Daoy (cell line): ENCODE results near the gene BMPER. TPM values are rescaled to one million over a fixed set of nuclear protein-coding genes. Genes with fewer than 3 reads are reported as not detected.

Experiments
- DNase-seq: peaks from one replicate; pipeline ENCODE4 v3.0.0-alpha.2; 2015; ENCODE audit warnings: low read depth
- total RNA-seq: library from RNA; depleted of rRNA; stranded (reverse); fragments of >200 nt; shearing (Covaris generic); gene quantifications from 2 replicates; pipeline ENCODE4 v1.2.3, GENCODE V29; 2014

Gene BMPER
- total RNA-seq, 1 experiment from 2014 or later: 1.6 TPM

GRCh38 chr7:34091321-34091917, 186.1 kb downstream of the BMPER start:
- DNase-seq: peak; percentile 73

DNA sequence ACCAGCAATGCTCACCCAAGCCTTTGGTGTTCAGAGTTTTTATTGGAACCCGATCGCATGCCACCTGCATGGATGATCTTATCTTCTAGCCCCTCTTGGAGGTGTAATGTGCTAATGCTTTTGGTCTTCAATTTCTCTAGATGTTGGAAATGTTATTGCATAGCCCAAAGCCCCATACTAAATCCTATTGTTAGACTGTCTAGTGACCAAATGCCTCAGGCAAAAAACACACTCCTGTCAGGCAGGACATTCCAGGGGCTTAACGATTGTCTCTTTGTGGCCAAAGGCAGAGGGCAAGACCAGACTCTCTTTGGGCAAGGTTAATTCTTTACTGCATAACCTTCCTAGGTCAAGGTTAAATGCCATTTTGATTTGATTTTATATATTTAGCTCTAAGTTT, 187.9 kb downstream of the BMPER start:
- no peak for DNase-seq

GRCh38 chr7:34096198-34096651, 190.9 kb downstream of the BMPER start:
- DNase-seq: peak; percentile 79

DNA sequence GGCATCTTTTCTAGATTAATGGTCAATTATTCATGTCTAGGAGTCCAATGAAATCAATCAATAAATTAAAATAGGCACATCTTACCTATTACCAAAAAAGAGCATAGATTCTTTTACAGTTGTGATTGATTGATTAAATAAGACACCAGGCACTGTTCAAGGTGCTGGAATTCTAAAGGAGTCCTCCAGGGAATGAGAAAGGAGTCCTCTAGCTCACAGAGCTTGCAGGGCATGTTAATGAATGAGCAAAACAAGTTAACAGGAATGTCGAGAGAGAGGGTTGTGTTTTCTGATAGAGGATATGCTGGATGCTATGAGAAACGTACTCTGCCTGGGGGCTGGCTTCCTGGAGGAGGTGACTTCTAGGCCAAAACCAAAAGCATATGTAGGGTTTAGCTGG, 191.4 kb downstream of the BMPER start:
- no peak for DNase-seq

GRCh38 chr7:34100661-34101060, 195.3 kb downstream of the BMPER start:
- no peak for DNase-seq

DNA sequence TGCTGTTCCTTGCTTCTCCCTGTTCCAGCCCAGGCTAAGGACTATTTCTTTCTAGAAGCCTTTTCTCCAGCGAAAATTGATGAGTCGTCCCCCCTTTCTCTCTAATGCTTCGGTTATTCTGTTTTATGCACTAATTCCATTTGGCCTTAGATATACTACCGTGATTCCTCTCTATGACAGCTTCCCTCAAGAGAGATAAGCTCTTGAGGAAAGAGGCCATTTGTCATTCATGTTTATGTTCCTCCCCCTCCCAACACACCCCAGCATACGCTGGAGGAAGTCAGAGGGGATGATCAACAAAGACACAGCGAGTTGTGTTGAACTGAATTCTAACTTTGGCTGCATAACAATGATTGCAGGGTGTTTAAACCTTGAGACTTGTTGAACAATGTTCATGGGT, 198.8 kb downstream of the BMPER start:
- no peak for DNase-seq

DNA sequence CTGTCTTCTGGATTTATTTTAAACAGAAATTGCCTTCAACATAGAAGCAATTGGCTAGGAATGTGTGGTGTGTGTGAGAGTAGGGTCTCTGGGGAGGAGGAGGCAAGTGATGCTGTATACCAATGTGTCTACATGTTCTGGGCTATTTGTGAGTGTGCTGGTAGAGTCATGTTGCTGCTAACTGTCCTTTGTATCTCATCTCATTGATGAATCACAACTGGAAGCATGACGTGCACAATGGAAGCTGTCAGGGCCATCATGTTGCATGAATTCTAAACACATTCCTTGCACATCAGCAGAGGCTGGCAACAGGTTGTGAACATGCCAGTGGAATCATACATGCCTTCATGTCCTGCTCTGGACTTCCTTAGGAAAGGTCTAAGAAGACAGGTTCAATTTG, 199.7 kb downstream of the BMPER start:
- no peak for DNase-seq

DNA sequence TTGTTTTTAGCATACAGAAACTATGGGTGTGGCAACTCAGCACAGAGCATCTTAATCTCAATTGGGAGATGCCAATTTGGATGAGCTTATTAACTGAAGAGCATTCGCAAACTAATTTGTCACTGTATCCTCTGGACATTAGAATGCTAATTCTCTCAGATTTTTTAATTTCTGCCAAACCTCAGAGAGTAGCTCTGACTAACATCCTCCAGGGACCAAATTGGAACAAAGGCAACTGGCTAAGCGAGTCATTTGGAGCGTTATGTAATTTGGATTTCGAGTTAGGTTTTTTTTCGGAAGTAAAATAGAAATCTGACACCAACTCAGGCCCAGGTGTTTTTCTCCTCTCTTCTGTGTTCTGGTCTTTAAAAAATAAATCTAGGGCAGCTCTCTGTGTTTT, 201.9 kb downstream of the BMPER start:
- DNase-seq: peak; percentile 59

GRCh38 chr7:34108165-34108564, 202.8 kb downstream of the BMPER start:
- no peak for DNase-seq

DNA sequence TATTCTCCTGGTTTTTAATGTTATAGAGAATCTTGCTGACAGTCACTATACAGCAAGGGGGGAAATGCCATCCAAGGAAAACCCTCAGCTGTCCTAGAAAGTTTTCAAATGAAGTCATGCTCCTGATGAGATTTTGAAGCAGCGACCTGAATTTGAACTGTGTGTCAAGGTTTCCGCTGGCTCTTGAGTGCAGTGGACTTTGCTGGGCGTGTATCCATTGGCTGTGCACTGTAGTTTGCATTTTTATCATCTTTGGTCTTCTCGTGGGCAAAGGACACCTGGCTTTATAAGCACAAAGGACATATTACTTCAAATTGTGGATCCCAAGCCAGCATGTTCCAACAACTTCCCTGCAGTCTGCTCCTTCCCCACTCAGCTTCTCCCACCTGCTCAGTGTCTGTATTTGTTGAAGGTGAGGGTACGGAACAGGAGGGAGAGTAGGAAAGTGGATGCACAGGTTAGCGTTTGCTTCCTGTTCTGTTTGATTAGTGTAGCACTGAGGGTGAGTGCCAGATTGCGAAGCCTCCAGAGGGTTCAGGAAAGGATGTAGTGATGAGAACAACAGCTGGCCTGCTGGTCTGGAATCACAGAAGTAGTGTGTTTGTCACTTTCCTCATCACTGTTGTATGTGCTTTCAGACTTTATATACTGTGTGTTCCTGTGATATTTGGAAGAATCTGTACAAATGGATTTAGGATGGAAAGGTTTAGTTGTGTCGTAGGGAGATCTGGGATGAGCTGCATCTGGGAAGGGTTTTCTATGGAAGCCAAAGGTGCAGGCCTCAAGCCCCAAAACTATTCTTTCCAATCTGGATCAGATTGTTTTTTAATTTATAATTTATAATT, 204.8 kb downstream of the BMPER start:
- no peak for DNase-seq

- DNase-seq: no peak
These were observed 205.7 kb downstream of the BMPER start for GRCh38 chr7:34111031-34111430.

DNA sequence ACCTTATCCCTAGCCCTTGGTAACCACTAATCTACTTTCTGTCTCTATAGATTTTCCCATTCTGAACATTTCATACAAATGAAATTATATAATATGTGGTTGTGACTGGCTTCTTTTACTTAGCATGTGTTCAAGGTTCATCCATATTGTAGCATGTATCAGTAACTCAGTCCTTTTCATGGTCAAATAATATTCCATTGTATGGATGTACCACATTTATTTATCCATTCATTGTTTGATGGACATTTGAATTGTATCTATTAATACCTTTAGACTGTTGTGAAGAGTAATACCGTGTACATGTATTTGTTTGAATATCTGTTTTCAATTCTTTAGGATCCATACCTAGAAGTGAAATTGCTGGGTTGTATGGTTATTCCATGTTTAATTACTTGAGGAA, 210.2 kb downstream of the BMPER start:
- no peak for DNase-seq

- no peak for DNase-seq
These were observed 212.2 kb downstream of the BMPER start for GRCh38 chr7:34117573-34117972.

GRCh38 chr7:34121366-34121765, 216.0 kb downstream of the BMPER start:
- no peak for DNase-seq

DNA sequence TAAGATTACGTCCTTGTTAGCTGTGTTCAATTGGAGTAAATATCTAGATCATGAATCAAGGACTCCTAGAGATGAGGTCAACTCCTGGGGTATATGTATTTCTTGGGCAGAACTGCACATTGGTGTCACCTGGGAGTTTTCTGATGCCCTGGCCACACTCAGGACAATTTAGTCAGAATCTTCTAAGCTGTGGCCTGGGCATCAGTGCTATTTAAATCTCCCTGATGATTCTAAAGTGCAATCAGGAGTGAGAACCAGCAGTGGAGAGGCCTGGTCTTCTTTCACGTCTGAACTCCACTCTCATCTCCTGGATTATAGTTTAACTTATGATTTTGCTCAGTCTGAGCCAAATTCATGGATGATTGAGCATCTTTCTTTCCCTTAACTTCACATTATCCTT, 218.0 kb downstream of the BMPER start:
- DNase-seq: no peak

GRCh38 chr7:34124765-34125164, 219.4 kb downstream of the BMPER start:
- no peak for DNase-seq

- DNase-seq: peak; percentile 69
These were observed 223.4 kb downstream of the BMPER start for GRCh38 chr7:34128762-34129161.

DNA sequence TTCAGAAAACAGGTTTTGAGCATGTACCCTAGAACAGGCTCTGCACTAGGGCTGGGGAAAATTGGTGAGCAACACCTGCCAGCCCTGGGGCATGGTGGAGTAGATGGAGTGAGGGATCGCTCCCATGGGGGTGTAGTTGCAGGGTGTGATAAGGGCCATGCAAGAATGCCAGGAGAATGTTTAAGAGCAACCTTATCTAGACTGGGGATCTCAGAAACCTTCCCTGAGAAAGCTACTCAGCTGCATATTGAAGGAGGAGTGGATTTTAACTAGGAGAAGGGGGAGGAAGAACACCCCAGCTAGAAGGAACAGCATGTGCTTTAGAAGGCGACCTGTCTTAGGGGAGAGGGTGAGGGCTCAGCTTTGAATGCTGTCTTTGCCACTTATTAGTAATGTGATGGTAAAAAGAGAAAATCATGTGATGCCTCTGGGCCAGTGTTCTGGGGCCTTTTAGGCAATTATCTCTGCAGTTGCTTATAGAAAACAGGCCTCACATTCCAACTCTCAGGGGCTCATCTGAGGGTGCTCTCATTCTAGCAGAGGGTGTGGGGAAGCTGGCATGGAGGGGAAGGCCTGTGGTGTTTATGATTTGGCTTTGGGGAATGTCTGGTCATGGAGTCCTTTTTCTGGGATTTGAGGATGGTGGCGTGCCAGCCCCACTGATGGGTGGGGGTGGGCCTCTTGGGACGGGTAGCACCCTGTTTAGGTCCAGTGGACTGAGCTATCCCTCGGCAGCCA, 225.4 kb downstream of the BMPER start:
- no peak for DNase-seq

DNA sequence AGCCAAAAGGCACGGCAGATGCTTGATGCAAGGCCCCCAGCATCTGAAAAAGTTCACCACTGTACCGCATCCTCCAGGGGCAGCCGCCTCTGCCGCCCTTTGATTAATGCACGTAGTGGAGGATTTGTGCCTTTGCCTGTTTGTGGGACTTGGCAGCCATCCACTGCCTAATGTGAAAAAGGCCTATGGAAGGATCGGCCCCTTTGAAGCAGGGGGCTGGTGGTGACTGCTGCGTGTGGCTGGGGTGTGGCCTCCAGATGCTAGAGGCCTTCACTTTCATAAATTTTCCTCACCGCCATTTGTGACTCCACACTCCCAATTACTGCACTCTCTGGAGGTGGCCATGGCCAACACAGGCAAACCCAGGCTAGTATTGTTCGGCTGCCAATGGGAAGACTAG, 226.0 kb downstream of the BMPER start:
- DNase-seq: peak; percentile 42

DNA sequence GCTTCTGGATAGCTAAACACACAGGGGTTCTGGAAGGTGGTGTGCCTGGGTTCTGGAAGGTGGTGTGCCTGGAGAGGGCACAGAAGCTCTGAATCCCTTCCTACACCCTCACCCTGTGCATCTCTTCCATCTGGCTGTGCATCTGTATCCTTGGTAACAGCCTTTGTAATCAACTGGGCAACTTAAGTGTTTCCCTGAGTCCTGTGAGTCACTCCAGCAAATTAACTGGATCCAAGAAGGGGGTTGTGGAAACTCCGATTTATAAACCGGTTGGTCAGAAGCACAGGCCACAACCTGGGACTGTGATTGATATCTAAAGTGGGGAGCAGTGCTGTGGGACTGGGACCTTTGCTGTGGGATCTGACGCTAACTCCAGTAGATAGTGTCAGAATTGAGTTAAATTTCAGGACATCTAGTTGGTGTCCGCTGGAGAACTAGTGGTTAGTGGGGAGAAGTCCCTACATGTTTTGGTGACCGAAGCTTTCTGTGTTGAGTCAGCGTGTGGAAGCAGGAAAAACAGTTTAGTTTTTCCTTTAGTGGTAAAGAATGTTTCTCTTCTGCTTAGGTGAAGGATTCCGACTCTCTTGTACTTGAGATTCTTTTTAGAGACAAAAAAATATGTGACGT, 228.1 kb downstream of the BMPER start:
- DNase-seq: peak; percentile 85

DNA sequence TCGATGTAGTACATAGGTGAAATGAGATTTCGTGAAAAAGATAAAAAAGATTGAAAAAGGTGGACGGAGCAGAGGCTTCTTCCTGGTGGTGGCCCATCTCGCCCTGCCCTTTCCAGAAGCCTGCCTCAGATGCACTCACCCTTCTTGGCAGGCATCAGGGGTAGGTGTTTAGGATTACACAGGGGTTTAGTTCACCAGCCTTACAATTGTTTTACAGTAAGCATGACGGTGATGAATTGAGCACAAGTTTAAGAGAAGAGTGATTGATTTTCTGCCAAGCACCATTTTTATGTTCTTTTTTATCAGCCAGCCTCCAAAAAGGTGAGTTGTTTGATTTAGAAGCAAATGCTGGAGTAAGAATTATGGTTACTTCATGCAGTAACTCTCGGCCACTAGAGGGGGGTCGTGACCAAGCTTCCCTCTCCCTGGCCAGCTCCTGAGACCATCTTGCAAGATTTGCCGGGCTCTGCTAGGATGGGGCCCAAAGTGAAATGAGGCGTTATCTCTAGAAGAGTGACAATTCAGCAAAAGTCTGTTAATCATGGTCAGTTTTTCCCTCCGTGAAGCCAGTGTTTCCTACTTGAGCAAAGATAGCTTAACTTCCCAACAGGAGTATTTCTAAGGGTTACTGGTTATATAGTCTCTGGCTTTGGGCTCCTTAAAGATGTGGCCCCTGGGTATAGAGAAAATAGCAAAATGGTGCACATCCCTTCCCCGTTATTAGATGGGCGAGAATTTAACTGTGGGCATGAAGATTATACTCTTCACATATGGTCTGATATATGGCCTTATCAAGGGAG, 228.8 kb downstream of the BMPER start:
- DNase-seq: peak; percentile 82
